Ishikawa (cell line): Measurements from ENCODE around the gene LHX5.

Source experiments
- CEBPB ChIP-seq: IDR thresholded peaks from 2 replicates; pipeline ENCODE4 v1.6.1; 2012
- FOXM1 ChIP-seq: IDR thresholded peaks from 2 replicates; pipeline ENCODE4 v1.6.1; 2012; ENCODE audit warnings: low read depth, borderline replicate concordance
- RAD21 ChIP-seq: IDR thresholded peaks from 2 replicates; pipeline ENCODE4 v1.6.1; 2012; ENCODE audit warnings: low read depth
- TF ChIP-seq, protein P1 (sequence below): IDR thresholded peaks from 2 replicates; pipeline ENCODE4 v1.6.1; 2012

GRCh38 chr12:113498490-113498889, 26.8 kb upstream of the LHX5 start:
- TF ChIP-seq, protein P1, sequence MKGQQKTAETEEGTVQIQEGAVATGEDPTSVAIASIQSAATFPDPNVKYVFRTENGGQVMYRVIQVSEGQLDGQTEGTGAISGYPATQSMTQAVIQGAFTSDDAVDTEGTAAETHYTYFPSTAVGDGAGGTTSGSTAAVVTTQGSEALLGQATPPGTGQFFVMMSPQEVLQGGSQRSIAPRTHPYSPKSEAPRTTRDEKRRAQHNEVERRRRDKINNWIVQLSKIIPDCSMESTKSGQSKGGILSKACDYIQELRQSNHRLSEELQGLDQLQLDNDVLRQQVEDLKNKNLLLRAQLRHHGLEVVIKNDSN = no peak
- no peak for TF ChIP-seq FOXM1
- no peak for TF ChIP-seq CEBPB
- no peak for TF ChIP-seq RAD21
